A204.1 (cell line): ENCODE data around the gene FAM219B.

ENCODE experiments used
- FAIRE-seq: peaks from 2 replicates; lab custom pipeline; 2012; peaks lifted over from hg19 to GRCh38; lab: Jason Lieb, UNC

FAM219B gene

GRCh38 chr15:74872702-74873035 lies 34.0 kb downstream of the FAM219B start:
- FAIRE-seq, result no peak

- no peak for FAIRE-seq
Observed at GRCh38 chr15:74870436-74871215, 36.0 kb downstream of the FAM219B start.

GRCh38 chr15:74869726-74870407 lies 36.8 kb downstream of the FAM219B start:
- FAIRE-seq, result no peak

- no peak for FAIRE-seq
Observed at GRCh38 chr15:74869372-74869725, 37.3 kb downstream of the FAM219B start.

- FAIRE-seq, result no peak
Observed at GRCh38 chr15:74868059-74868458, 38.6 kb downstream of the FAM219B start.

- no peak for FAIRE-seq
Observed at GRCh38 chr15:74867466-74868038, 39.1 kb downstream of the FAM219B start.

- no peak for FAIRE-seq
Observed at GRCh38 chr15:74866090-74866489, 40.6 kb downstream of the FAM219B start.

GRCh38 chr15:74865316-74865715 lies 41.3 kb downstream of the FAM219B start:
- no peak for FAIRE-seq

GRCh38 chr15:74864296-74864695 lies 42.4 kb downstream of the FAM219B start:
- FAIRE-seq, result no peak

- FAIRE-seq, result no peak
Observed at GRCh38 chr15:74863239-74864056, 43.2 kb downstream of the FAM219B start.

- FAIRE-seq, result no peak
Observed at GRCh38 chr15:74858369-74858740, 48.3 kb downstream of the FAM219B start.

- FAIRE-seq, result no peak
Observed at GRCh38 chr15:74857671-74858368, 48.8 kb downstream of the FAM219B start.

- FAIRE-seq, result no peak
Observed at GRCh38 chr15:74857082-74857655, 49.5 kb downstream of the FAM219B start.

- no peak for FAIRE-seq
Observed at GRCh38 chr15:74856537-74856936, 50.1 kb downstream of the FAM219B start.

- FAIRE-seq, result no peak
Observed at GRCh38 chr15:74855857-74856256, 50.8 kb downstream of the FAM219B start.

- FAIRE-seq, result no peak
Observed at GRCh38 chr15:74854453-74855022, 52.1 kb downstream of the FAM219B start.

GRCh38 chr15:74851960-74852359 lies 54.7 kb downstream of the FAM219B start:
- no peak for FAIRE-seq

GRCh38 chr15:74850393-74850792 lies 56.3 kb downstream of the FAM219B start:
- no peak for FAIRE-seq
